A549 treated with AZD9567 at 1 μM for 4 hours (cell line): ENCODE measurements around the gene EEF1G. TPM values are rescaled to one million over a fixed set of nuclear protein-coding genes. Genes with fewer than 3 reads are reported as not detected.

Source experiments
- total RNA-seq: library from RNA; stranded (reverse); fragments of 200-300 nt; extraction: Qiagen RNA extraction; gene quantifications from 5 replicates; pipeline ENCODE4 v1.2.3, GENCODE V29; 2022; ENCODE audit not compliant: insufficient read depth

EEF1G gene, protein sequence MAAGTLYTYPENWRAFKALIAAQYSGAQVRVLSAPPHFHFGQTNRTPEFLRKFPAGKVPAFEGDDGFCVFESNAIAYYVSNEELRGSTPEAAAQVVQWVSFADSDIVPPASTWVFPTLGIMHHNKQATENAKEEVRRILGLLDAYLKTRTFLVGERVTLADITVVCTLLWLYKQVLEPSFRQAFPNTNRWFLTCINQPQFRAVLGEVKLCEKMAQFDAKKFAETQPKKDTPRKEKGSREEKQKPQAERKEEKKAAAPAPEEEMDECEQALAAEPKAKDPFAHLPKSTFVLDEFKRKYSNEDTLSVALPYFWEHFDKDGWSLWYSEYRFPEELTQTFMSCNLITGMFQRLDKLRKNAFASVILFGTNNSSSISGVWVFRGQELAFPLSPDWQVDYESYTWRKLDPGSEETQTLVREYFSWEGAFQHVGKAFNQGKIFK
- total RNA-seq = 1,906 to 2,030 TPM (median 1,958 TPM) in 5 replicates

GRCh38 chr11:62573592-62574362 is at the start of gene EEF1G:
TSS of gene EEF1G (minus strand) at chr11:62573891. CDS start at chr11:62573842, 49 bp downstream.

DNA sequence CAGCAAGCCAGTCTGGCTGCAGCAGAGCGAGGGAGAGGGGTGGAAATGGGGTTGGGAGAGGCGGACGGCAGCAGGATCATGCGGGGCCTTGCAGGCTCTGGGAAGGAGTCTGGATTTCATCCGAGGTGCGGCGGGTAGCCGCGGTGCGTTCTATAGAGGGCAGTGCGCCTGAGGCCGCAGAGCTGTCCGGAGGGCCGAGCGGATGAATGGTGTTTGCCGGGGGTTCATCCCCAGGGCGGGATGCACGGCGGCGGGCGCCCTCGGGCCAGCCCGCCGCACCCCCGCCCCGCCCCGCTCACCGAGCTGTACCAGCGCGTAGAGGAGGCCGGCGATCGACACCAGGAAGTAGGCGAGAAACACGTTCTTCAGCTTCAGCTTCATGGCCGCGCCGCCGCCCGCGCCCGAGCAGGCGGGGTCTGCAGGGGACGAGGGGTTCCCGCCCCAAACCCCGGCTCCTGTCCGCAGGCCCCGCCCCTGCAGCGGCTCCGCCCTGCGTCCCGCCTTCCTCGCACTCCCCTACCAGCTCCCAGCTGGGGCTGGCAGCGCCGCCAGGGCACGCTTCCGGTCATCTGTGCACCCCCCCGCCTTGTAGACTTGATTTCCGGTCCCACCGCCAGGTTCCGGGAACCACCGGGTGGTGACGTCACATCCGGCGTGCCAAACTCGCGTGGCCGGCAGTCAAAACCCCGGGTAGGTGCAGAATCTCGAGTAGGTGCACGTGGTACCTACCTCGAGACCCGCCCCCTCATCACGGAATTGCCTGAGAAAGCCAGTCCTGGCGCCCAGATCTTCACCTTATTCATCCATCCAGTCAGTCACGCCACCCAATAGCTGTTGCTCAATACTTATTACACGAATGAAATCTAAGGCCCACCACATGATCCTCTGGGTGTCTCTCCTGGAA is 48.1 kb upstream of the EEF1G start, which contains the start of gene B3GAT3:
Gene B3GAT3 (minus strand): TSS at position 420 of the 904 bp plus-strand sequence. CDS start 39 bp downstream, at position 381.

DNA sequence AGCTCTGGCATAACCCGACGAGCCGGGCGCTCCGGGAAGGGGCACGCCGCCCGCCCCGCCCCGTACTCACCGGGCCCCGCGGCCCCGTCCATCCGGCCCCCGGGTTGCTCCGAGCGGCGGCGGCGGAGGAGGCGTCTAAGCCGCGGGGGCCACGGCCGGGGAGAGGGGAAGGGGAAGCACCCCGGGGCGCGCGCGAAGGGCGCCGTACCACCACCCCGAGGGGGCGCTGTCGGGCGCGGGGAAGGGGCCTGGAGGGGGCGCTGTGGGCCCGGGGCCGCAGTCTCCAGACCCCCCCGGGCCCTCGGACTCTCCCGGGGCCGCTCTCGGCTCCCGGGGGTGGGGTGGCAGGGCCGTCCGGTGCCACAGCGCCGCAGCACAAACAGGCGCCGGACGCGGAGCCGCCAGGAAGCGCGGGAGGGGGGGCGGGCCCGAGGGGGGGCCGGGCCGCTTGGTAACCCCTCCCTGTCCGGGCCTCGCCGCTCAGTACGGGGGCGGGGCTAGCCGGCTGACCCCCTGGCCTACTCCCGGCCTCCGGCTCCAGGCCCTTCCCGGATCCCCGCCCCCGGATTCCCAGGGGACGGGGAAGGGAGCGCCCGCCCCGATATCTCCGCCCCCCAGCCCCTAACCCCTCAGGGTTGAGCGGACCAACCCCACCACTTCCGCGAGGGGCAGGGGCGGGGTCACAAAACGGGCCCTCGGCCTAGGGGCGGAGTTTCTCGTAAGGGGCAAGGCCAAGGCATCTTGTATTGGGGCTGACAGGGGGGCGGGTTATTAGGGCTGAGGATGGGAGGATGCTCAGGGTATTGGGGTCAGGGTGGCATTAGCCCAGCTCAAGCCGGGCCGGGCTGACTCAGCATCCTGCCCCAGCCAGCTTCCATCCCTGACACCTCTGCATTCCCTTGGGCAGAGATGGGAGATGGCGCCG is 38.9 kb upstream of the EEF1G start, which contains the start of the genes EML3 and ROM1:
Gene EML3 (minus strand): TSS at position 410 of the 925 bp plus-strand sequence. CDS start 318 bp downstream, at position 92.
Gene ROM1 (plus strand): TSS at position 892 of the 925 bp plus-strand sequence. CDS start 25 bp downstream, at position 917.

DNA sequence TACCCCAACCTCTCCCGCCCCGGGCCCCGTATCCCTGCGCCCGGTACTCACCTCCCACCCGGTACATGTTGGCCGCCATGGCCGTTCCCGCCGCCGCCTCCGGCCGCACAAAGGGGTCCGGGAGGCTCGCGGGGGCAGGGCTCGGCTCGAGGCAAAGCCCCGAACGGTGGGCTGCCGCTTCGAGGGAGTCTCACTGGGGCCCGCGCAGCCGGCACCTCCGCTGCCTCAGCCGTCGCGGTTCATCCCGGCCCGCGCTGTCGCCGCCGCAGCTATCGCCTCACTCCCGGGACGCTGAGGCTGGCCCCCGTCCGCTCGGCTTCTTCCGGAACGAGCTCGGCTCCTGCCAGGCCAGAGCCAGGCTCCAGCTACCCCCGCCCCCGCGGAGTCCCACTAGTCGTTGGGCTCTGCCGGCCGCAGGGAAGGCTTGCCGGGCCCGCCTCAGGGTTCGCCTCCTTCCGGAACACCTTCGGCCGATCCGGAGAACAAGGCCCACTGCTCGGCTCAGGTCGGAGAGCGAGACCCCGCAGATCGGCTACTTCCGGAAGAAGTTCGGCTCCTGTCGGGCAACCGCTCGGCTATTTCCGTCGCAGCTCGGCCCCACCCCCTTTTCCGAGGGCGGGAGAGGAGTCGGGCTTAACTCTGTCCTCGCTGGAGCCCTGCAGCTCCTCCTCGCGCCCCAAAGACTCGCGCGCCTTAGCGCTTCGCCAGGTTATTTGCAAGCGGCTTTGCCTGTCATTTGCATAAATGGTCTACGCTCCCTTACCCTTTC is 27.9 kb upstream of the EEF1G start, which contains the start of gene MTA2:
Gene MTA2 (minus strand): TSS at position 494 of the 769 bp plus-strand sequence. CDS start 415 bp downstream, at position 79.

DNA sequence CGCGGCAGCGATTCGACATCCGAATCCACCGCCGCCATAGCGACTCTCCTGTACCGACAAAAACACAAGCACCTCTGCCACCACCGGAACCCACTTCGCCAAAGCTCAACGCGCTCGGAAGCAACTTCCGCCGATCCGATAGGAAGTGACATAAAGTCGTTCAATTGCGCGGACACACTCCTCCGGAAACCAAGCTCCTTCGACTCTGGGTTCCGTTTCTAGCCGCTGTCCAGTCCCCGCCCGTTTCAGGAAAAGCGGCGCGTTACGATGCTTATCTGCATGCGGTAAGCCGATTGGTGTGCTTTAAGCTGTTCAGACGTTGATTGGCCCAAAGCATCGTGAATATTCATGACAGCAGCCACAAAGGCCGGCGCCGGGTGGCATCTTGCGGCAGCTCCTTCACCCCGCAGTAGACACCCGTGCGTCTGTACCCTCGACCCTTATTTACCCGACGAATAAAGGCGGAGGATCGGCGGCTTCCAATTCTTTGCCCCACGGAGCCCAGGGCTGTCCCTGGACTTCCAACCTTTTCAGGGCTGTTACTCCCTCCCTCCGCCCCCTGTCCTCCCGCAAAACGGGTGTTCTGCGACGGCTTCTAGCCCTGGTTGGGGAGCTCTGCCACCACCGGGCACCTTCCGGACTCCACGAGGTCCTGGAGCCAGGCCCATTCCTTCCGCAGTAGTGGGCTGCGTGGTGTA is 17.9 kb upstream of the EEF1G start, which contains the start of gene TUT1:
Gene TUT1 (minus strand): TSS at position 76 of the 698 bp plus-strand sequence. CDS start 38 bp downstream, at position 38.

GRCh38 chr11:62546244-62546928 is 27.3 kb downstream of the EEF1G start, which contains the start of gene AHNAK:
TSS of gene AHNAK (minus strand) at chr11:62546806. CDS start at chr11:62536098, 10,708 bp downstream.

Other genes starting within 250 kb of the EEF1G start
- 9.1 to 15.6 TPM (median 13.1 TPM) in 5 replicates for gene ASRGL1, start 236.4 kb downstream of the EEF1G start, total RNA-seq
- 0.33 TPM in 1 of 5 replicates, not detected in the others for gene SCGB1A1, start 154.9 kb downstream of the EEF1G start, total RNA-seq
- 302 to 368 TPM (median 355 TPM) in 5 replicates for gene AHNAK, start 27.1 kb downstream of the EEF1G start, total RNA-seq
- 11.0 to 17.1 TPM (median 16.1 TPM) in 5 replicates for gene TUT1, start 17.6 kb upstream of the EEF1G start, total RNA-seq
- gene MTA2, start 28.0 kb upstream of the EEF1G start, total RNA-seq = 78.1 to 84.0 TPM (median 82.0 TPM) in 5 replicates
- 19.0 to 24.5 TPM (median 22.2 TPM) in 5 replicates for gene EML3, start 38.9 kb upstream of the EEF1G start, total RNA-seq
- 1.6 to 4.0 TPM (median 3.3 TPM) in 5 replicates for gene ROM1, start 39.4 kb upstream of the EEF1G start, total RNA-seq
- 31.5 to 62.5 TPM (median 57.4 TPM) in 5 replicates for gene B3GAT3, start 48.1 kb upstream of the EEF1G start, total RNA-seq
- 235 to 274 TPM (median 257 TPM) in 5 replicates for gene GANAB, start 72.7 kb upstream of the EEF1G start, total RNA-seq
- 23.9 to 26.5 TPM (median 25.3 TPM) in 5 replicates for gene INTS5, start 79.4 kb upstream of the EEF1G start, total RNA-seq
- gene C11orf98, start 91.3 kb upstream of the EEF1G start, total RNA-seq = 105 to 143 TPM (median 136 TPM) in 5 replicates
- 13.6 to 21.8 TPM (median 18.4 TPM) in 5 replicates for gene CSKMT, start 91.4 kb upstream of the EEF1G start, total RNA-seq
- gene UQCC3, start 97.8 kb upstream of the EEF1G start, total RNA-seq = 19.0 to 37.4 TPM (median 35.6 TPM) in 5 replicates
- gene LBHD1, start 98.4 kb upstream of the EEF1G start, total RNA-seq = 2.6 to 5.1 TPM (median 4.1 TPM) in 5 replicates
- 86.8 to 127 TPM (median 119 TPM) in 5 replicates for gene UBXN1, start 105.2 kb upstream of the EEF1G start, total RNA-seq
- gene LRRN4CL, start 115.6 kb upstream of the EEF1G start, total RNA-seq = 0.06 to 0.13 TPM (median 0.10 TPM) in 4 of 5 replicates, not detected in the other
- gene BSCL2, start 133.5 kb upstream of the EEF1G start, total RNA-seq = 42.8 to 90.9 TPM (median 77.6 TPM) in 5 replicates
- 0.09 TPM in 1 of 5 replicates, not detected in the others for gene GNG3, start 133.8 kb upstream of the EEF1G start, total RNA-seq
- gene HNRNPUL2, start 153.6 kb upstream of the EEF1G start, total RNA-seq = 37.9 to 42.5 TPM (median 40.9 TPM) in 5 replicates
- gene TTC9C, start 154.6 kb upstream of the EEF1G start, total RNA-seq = 30.4 to 50.8 TPM (median 32.7 TPM) in 5 replicates
- gene ZBTB3, start 180.3 kb upstream of the EEF1G start, total RNA-seq = 1.0 to 2.9 TPM (median 1.3 TPM) in 5 replicates
- gene POLR2G, start 187.7 kb upstream of the EEF1G start, total RNA-seq = 165 to 192 TPM (median 183 TPM) in 5 replicates
- 14.2 to 15.2 TPM (median 14.7 TPM) in 5 replicates for gene TAF6L, start 197.5 kb upstream of the EEF1G start, total RNA-seq
- gene TMEM179B, start 213.5 kb upstream of the EEF1G start, total RNA-seq = 66.2 to 95.9 TPM (median 86.1 TPM) in 5 replicates
- gene TMEM223, start 218.1 kb upstream of the EEF1G start, total RNA-seq = 20.3 to 33.0 TPM (median 29.3 TPM) in 5 replicates
- 59.2 to 67.6 TPM (median 64.3 TPM) in 5 replicates for gene NXF1, start 231.5 kb upstream of the EEF1G start, total RNA-seq